SK-N-SH (cell line): ENCODE results near the gene KRTAP5-4.

Source experiments
- ELF1 ChIP-seq: IDR thresholded peaks from 2 replicates; pipeline ENCODE4 v1.4.0; 2012
- EZH2phosphoT487 ChIP-seq: fragments of 200-600 bp; sonication (generic); IDR thresholded peaks from 2 replicates; pipeline ENCODE4 v1.6.1; 2017; ENCODE audit warnings: low read depth, mixed run types, mild to moderate bottlenecking, antibody characterized with exemption, moderate library complexity, borderline replicate concordance
- GATA2 ChIP-seq: sonication (generic); formaldehyde crosslinking; IDR thresholded peaks from 2 replicates; pipeline ENCODE4 v1.5.0; 2020; ENCODE audit warnings: mild to moderate bottlenecking, missing genetic modification reagents
- MXI1 ChIP-seq: IDR thresholded peaks from 2 replicates; pipeline ENCODE4 v1.6.1; 2012; ENCODE audit warnings: mild to moderate bottlenecking, low read depth, low read length, improper control_type of control experiment
- POLR2AphosphoS5 ChIP-seq: IDR thresholded peaks from 2 replicates; pipeline ENCODE4 v1.6.1; 2012; ENCODE audit warnings: low read depth, low read length
- RAD21 ChIP-seq: IDR thresholded peaks from 2 replicates; pipeline ENCODE4 v1.6.1; 2012; ENCODE audit warnings: mild to moderate bottlenecking, low read length
- SIN3A ChIP-seq: IDR thresholded peaks from 2 replicates; pipeline ENCODE4 v1.6.1; 2012; ENCODE audit warnings: low read depth, mild to moderate bottlenecking, low read length, moderate library complexity, borderline replicate concordance
- TEAD4 ChIP-seq: IDR thresholded peaks from 2 replicates; pipeline ENCODE4 v1.4.0; 2012; ENCODE audit warnings: mild to moderate bottlenecking, borderline replicate concordance; ENCODE audit not compliant: insufficient read depth
- TF ChIP-seq, protein P1 (sequence below): fragments of 200-600 bp; sonication (generic); IDR thresholded peaks from 2 replicates; pipeline ENCODE4 v1.6.1; 2017; ENCODE audit warnings: antibody characterized with exemption, mild to moderate bottlenecking, moderate library complexity
- TF ChIP-seq, protein P2 (sequence below): IDR thresholded peaks from 2 replicates; pipeline ENCODE4 v1.6.1; 2012; ENCODE audit warnings: mild to moderate bottlenecking, low read depth, low read length, moderate library complexity
- TF ChIP-seq, protein P3 (sequence below): IDR thresholded peaks from 2 replicates; pipeline ENCODE4 v1.4.0; 2012; ENCODE audit warnings: low read depth, borderline replicate concordance

DNA sequence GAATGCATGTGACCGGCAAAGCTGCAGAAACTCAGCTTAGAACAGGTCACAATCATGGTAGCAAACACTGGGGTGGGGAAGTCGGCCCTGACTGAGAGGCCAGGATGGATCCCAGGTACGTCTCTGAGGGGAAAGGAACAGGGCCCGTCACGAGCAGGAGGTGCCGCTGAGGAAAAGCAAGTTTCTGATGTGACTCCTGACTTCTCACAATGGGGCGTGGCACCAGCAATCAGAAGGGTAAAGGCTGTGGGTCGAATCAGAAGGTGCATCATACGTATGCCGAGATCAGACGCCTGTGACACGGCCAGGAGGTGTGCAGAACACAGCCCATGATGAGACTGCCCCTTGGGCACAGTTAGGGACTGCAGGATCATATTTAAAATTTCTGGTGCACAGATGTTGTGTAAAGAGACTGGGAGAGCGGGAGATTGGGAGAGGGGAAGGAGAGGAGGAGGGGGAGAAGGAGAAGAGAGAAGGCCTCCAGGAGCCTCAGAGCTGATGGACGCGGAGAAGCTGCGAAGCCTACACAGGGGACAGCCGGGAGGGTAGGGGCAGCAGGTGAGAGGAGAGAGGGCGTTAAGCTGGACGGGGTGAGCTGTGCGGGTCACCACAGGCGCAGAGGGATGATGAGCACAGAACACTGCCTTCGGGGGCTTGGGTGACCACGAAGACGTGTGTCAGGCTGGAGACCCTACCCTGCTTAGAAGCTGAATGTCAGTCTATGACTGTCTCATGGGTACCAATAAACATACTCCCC, 38.4 kb upstream of the KRTAP5-4 start:
- TF ChIP-seq GATA2 (CRISPR knock-in tag) (no peak), RAD21 (no peak), ELF1 (no peak), MXI1 (no peak), POLR2AphosphoS5 (no peak), TEAD4 (no peak), EZH2phosphoT487 (no peak), SIN3A (no peak)
- TF ChIP-seq, protein P1, sequence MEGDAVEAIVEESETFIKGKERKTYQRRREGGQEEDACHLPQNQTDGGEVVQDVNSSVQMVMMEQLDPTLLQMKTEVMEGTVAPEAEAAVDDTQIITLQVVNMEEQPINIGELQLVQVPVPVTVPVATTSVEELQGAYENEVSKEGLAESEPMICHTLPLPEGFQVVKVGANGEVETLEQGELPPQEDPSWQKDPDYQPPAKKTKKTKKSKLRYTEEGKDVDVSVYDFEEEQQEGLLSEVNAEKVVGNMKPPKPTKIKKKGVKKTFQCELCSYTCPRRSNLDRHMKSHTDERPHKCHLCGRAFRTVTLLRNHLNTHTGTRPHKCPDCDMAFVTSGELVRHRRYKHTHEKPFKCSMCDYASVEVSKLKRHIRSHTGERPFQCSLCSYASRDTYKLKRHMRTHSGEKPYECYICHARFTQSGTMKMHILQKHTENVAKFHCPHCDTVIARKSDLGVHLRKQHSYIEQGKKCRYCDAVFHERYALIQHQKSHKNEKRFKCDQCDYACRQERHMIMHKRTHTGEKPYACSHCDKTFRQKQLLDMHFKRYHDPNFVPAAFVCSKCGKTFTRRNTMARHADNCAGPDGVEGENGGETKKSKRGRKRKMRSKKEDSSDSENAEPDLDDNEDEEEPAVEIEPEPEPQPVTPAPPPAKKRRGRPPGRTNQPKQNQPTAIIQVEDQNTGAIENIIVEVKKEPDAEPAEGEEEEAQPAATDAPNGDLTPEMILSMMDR: no peak
- TF ChIP-seq, protein P2, sequence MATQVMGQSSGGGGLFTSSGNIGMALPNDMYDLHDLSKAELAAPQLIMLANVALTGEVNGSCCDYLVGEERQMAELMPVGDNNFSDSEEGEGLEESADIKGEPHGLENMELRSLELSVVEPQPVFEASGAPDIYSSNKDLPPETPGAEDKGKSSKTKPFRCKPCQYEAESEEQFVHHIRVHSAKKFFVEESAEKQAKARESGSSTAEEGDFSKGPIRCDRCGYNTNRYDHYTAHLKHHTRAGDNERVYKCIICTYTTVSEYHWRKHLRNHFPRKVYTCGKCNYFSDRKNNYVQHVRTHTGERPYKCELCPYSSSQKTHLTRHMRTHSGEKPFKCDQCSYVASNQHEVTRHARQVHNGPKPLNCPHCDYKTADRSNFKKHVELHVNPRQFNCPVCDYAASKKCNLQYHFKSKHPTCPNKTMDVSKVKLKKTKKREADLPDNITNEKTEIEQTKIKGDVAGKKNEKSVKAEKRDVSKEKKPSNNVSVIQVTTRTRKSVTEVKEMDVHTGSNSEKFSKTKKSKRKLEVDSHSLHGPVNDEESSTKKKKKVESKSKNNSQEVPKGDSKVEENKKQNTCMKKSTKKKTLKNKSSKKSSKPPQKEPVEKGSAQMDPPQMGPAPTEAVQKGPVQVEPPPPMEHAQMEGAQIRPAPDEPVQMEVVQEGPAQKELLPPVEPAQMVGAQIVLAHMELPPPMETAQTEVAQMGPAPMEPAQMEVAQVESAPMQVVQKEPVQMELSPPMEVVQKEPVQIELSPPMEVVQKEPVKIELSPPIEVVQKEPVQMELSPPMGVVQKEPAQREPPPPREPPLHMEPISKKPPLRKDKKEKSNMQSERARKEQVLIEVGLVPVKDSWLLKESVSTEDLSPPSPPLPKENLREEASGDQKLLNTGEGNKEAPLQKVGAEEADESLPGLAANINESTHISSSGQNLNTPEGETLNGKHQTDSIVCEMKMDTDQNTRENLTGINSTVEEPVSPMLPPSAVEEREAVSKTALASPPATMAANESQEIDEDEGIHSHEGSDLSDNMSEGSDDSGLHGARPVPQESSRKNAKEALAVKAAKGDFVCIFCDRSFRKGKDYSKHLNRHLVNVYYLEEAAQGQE: no peak
- TF ChIP-seq, protein P3, sequence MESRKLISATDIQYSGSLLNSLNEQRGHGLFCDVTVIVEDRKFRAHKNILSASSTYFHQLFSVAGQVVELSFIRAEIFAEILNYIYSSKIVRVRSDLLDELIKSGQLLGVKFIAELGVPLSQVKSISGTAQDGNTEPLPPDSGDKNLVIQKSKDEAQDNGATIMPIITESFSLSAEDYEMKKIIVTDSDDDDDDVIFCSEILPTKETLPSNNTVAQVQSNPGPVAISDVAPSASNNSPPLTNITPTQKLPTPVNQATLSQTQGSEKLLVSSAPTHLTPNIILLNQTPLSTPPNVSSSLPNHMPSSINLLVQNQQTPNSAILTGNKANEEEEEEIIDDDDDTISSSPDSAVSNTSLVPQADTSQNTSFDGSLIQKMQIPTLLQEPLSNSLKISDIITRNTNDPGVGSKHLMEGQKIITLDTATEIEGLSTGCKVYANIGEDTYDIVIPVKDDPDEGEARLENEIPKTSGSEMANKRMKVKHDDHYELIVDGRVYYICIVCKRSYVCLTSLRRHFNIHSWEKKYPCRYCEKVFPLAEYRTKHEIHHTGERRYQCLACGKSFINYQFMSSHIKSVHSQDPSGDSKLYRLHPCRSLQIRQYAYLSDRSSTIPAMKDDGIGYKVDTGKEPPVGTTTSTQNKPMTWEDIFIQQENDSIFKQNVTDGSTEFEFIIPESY: no peak
